Activated naive CD8-positive, alpha-beta T cell (primary cell): ENCODE measurements around the gene PRICKLE3.

Source experiments
- H3K27ac Mint-ChIP-seq: one replicate; pipeline ENCODE4 v1.8.0; 2021; ENCODE audit warnings: mixed read lengths
- H3K27me3 Mint-ChIP-seq: one replicate; pipeline ENCODE4 v1.8.0; 2021; ENCODE audit warnings: mixed read lengths
- H3K36me3 Mint-ChIP-seq: one replicate; pipeline ENCODE4 v1.8.0; 2021; ENCODE audit warnings: mixed read lengths
- H3K4me1 Mint-ChIP-seq: one replicate; pipeline ENCODE4 v1.8.0; 2021; ENCODE audit warnings: low read depth, mixed read lengths
- H3K4me3 Mint-ChIP-seq: one replicate; pipeline ENCODE4 v1.8.0; 2021; ENCODE audit warnings: mild to moderate bottlenecking, mixed read lengths
- H3K9me3 Mint-ChIP-seq: one replicate; pipeline ENCODE4 v1.8.0; 2021; ENCODE audit warnings: low read depth, mixed read lengths

Gene PRICKLE3

GRCh38 chrX:49186125-49187027 lies at the start of gene PRICKLE3:
Gene PRICKLE3 (minus strand): TSS chrX:49186373. CDS start chrX:49186297, 76 bp downstream.
- Mint-ChIP-seq H3K27ac (peak within 1 kb of the TSS; percentile 61), H3K27me3 (no peaks in the 10 kb centered on the region), H3K36me3 (no peaks in the 10 kb centered on the region), H3K9me3 (no peaks in the 10 kb centered on the region), H3K4me1 (peaks cover 12% of the 10 kb centered on the region), H3K4me3 (peak within 1 kb of the TSS; percentile 87)

GRCh38 chrX:49233887-49234555 lies 47.8 kb upstream of the PRICKLE3 start:
- Mint-ChIP-seq H3K27ac (no peak overlapping the region), H3K4me1 (peaks cover 21% of the 10 kb centered on the region), H3K36me3 (peaks cover 3% of the 10 kb centered on the region), H3K27me3 (no peaks in the 10 kb centered on the region), H3K9me3 (no peaks in the 10 kb centered on the region), H3K4me3 (no peak overlapping the region)

GRCh38 chrX:49233176-49233575 lies 47.0 kb upstream of the PRICKLE3 start, which contains the start of gene CACNA1F:
Gene CACNA1F (minus strand): TSS chrX:49233340. CDS start chrX:49233309, 31 bp downstream.
- Mint-ChIP-seq H3K27me3 (no peaks in the 10 kb centered on the region), H3K36me3 (peaks cover 3% of the 10 kb centered on the region), H3K4me1 (peaks cover 21% of the 10 kb centered on the region), H3K4me3 (no peak within 1 kb of the TSS), H3K27ac (no peak within 1 kb of the TSS), H3K9me3 (no peaks in the 10 kb centered on the region)

GRCh38 chrX:49232525-49232924 lies 46.4 kb upstream of the PRICKLE3 start:
- Mint-ChIP-seq H3K4me3 (no peak overlapping the region), H3K27ac (no peak overlapping the region)

GRCh38 chrX:49231333-49232000 lies 45.3 kb upstream of the PRICKLE3 start:
- Mint-ChIP-seq H3K4me3 (peak overlapping the region; percentile 74), H3K36me3 (no peaks in the 10 kb centered on the region), H3K9me3 (no peaks in the 10 kb centered on the region), H3K27ac (peak overlapping the region; percentile 54), H3K27me3 (no peaks in the 10 kb centered on the region), H3K4me1 (peaks cover 12% of the 10 kb centered on the region)

More at GRCh38 chrX:49232525-49232924, 46.4 kb upstream of the PRICKLE3 start:
- Mint-ChIP-seq H3K27me3 (no peaks in the 10 kb centered on the region), H3K36me3 (peaks cover 3% of the 10 kb centered on the region), H3K9me3 (no peaks in the 10 kb centered on the region), H3K4me1 (peaks cover 21% of the 10 kb centered on the region)

- Mint-ChIP-seq H3K4me1 (peaks cover 10% of the 10 kb centered on the region), H3K27me3 (no peaks in the 10 kb centered on the region), H3K9me3 (no peaks in the 10 kb centered on the region), H3K36me3 (no peaks in the 10 kb centered on the region), H3K4me3 (peak overlapping the region; percentile 74), H3K27ac (peak overlapping the region; percentile 76)
Measured at GRCh38 chrX:49230500-49231232, 44.5 kb upstream of the PRICKLE3 start.

GRCh38 chrX:49228185-49228584 lies 42.0 kb upstream of the PRICKLE3 start:
- H3K36me3 Mint-ChIP-seq, result no peaks in the 10 kb centered on the region
- peaks cover 6% of the 10 kb centered on the region for H3K4me1 Mint-ChIP-seq

GRCh38 chrX:49227726-49228125 lies 41.6 kb upstream of the PRICKLE3 start:
- Mint-ChIP-seq H3K4me1 (peaks cover 5% of the 10 kb centered on the region), H3K27ac (no peak overlapping the region), H3K27me3 (no peaks in the 10 kb centered on the region), H3K9me3 (no peaks in the 10 kb centered on the region), H3K36me3 (no peaks in the 10 kb centered on the region), H3K4me3 (no peak overlapping the region)

More at GRCh38 chrX:49228185-49228584, 42.0 kb upstream of the PRICKLE3 start:
- H3K27ac Mint-ChIP-seq, result no peak overlapping the region
- H3K9me3 Mint-ChIP-seq, result no peaks in the 10 kb centered on the region
- H3K27me3 Mint-ChIP-seq, result no peaks in the 10 kb centered on the region
- H3K4me3 Mint-ChIP-seq, result no peak overlapping the region

- no peaks in the 10 kb centered on the region for H3K27me3 Mint-ChIP-seq
- no peak overlapping the region for H3K27ac Mint-ChIP-seq
- no peaks in the 10 kb centered on the region for H3K36me3 Mint-ChIP-seq
- H3K4me3 Mint-ChIP-seq, result no peak overlapping the region
- peaks cover 5% of the 10 kb centered on the region for H3K4me1 Mint-ChIP-seq
- no peaks in the 10 kb centered on the region for H3K9me3 Mint-ChIP-seq
Measured at GRCh38 chrX:49226946-49227345, 40.8 kb upstream of the PRICKLE3 start.

GRCh38 chrX:49225858-49226257 lies 39.7 kb upstream of the PRICKLE3 start:
- Mint-ChIP-seq H3K36me3 (no peaks in the 10 kb centered on the region), H3K9me3 (no peaks in the 10 kb centered on the region), H3K4me1 (peaks cover 5% of the 10 kb centered on the region), H3K27me3 (no peaks in the 10 kb centered on the region), H3K4me3 (no peak overlapping the region), H3K27ac (no peak overlapping the region)

GRCh38 chrX:49221868-49222267 lies 35.7 kb upstream of the PRICKLE3 start:
- no peaks in the 10 kb centered on the region for H3K9me3 Mint-ChIP-seq
- H3K4me3 Mint-ChIP-seq, result no peak overlapping the region

GRCh38 chrX:49220100-49220499 lies 33.9 kb upstream of the PRICKLE3 start:
- Mint-ChIP-seq H3K4me1 (peaks cover 2% of the 10 kb centered on the region), H3K4me3 (no peak overlapping the region), H3K27me3 (no peaks in the 10 kb centered on the region)

More at GRCh38 chrX:49221868-49222267, 35.7 kb upstream of the PRICKLE3 start:
- no peaks in the 10 kb centered on the region for H3K27me3 Mint-ChIP-seq
- no peak overlapping the region for H3K27ac Mint-ChIP-seq
- H3K36me3 Mint-ChIP-seq, result no peaks in the 10 kb centered on the region
- H3K4me1 Mint-ChIP-seq, result peaks cover 2% of the 10 kb centered on the region

GRCh38 chrX:49214996-49215526 lies 28.9 kb upstream of the PRICKLE3 start:
- no peaks in the 10 kb centered on the region for H3K9me3 Mint-ChIP-seq
- H3K4me3 Mint-ChIP-seq, result no peak overlapping the region
- no peak overlapping the region for H3K27ac Mint-ChIP-seq
- no peaks in the 10 kb centered on the region for H3K27me3 Mint-ChIP-seq
- no peaks in the 10 kb centered on the region for H3K36me3 Mint-ChIP-seq
- peaks cover 2% of the 10 kb centered on the region for H3K4me1 Mint-ChIP-seq

More at GRCh38 chrX:49220100-49220499, 33.9 kb upstream of the PRICKLE3 start:
- no peak overlapping the region for H3K27ac Mint-ChIP-seq
- H3K36me3 Mint-ChIP-seq, result no peaks in the 10 kb centered on the region
- no peaks in the 10 kb centered on the region for H3K9me3 Mint-ChIP-seq

- no peak overlapping the region for H3K27ac Mint-ChIP-seq
- no peaks in the 10 kb centered on the region for H3K9me3 Mint-ChIP-seq
- H3K36me3 Mint-ChIP-seq, result no peaks in the 10 kb centered on the region
- no peaks in the 10 kb centered on the region for H3K27me3 Mint-ChIP-seq
- H3K4me1 Mint-ChIP-seq, result no peaks in the 10 kb centered on the region
- H3K4me3 Mint-ChIP-seq, result no peak overlapping the region
Measured at GRCh38 chrX:49214416-49214815, 28.2 kb upstream of the PRICKLE3 start.
